ENCODE data around the gene SRRM1. TPM values are rescaled to one million over a fixed set of nuclear protein-coding genes. Genes with fewer than 3 reads are reported as not detected.

The SRRM1 gene
- total and polyA plus RNA-seq, 2 donors (not counting 3 experiments of a cell fraction or from before 2014, with no cell fraction given), result 39.7 to 163 TPM

- intact Hi-C loops (cut with micrococcal nuclease), result no loop called here
- Histone ChIP-seq H2AFZ (ENCODE audit: low read depth, low read length) (no peak overlapping the region), H3K4me2 (ENCODE audit: insufficient read depth, low read length) (no peak overlapping the region), H3K27me3 (ENCODE audit: control insufficient read depth in 2 of 2, insufficient read depth in 2 of 2, low read length in 2 of 2) (no peaks in the 10 kb centered on the region), H3K79me2 (ENCODE audit: control insufficient read depth, insufficient read depth, low read length) (no peaks in the 10 kb centered on the region), H3K36me3 (ENCODE audit: control insufficient read depth in 2 of 2, extremely low read depth in 1 of 2, insufficient read depth in 2 of 2, low read length in 2 of 2) (no peaks in the 10 kb centered on the region), H3K9me3 (replicated peaks; ENCODE audit: control insufficient read depth, insufficient read depth, low read length) (no peaks in the 10 kb centered on the region), H4K20me1 (replicated peaks; ENCODE audit: control insufficient read depth, extremely low read depth, insufficient read depth, low read length) (no peaks in the 10 kb centered on the region), H3K4me3 (replicated peaks in 1 of 3; ENCODE audit: insufficient read depth in 1 of 3, low read depth in 1 of 3, low read length in 3 of 3) (no peak overlapping the region), H3K27ac (ENCODE audit: insufficient read depth, low read depth, low read length) (no peak overlapping the region), H3K4me1 (ENCODE audit: control insufficient read depth, extremely low read depth, insufficient read depth, low read length) (peaks cover 16% of the 10 kb centered on the region), H3K9ac (replicated peaks; ENCODE audit: extremely low read depth, insufficient read depth, low read length) (no peak overlapping the region), H3K9me1 (replicated peaks; ENCODE audit: control insufficient read depth, extremely low read depth, insufficient read depth, low read length) (no peaks in the 10 kb centered on the region)
- CTCF ChIA-PET, result interaction anchor here (1.6 to 1.7 kb wide), 2 partner anchors 14 to 30 kb away, joined by 3 to 6 read pairs; no protein-coding TSS in a partner anchor
- DNase-seq (ENCODE audit: low read depth, low spot score) (no peak), FAIRE-seq (no peak)
- no peak for TF ChIP-seq EZH2 (IDR thresholded peaks at IDR 0.05; ENCODE audit: borderline replicate concordance, low read depth, low read length, severe bottlenecking)
- TF ChIP-seq MAX (IDR thresholded peaks at IDR 0.05; ENCODE audit: insufficient read depth, insufficient read length), result no peak
- no peak for TF ChIP-seq GATA2 (IDR thresholded peaks at IDR 0.05; ENCODE audit: insufficient read depth, insufficient read length, low read depth, low read length)
- TF ChIP-seq JUN (IDR thresholded peaks at IDR 0.05; ENCODE audit: borderline replicate concordance, insufficient read depth, insufficient read length, low read depth), result no peak
- no peak for TF ChIP-seq POLR2A (IDR thresholded peaks at IDR 0.05; ENCODE audit: low read depth, low read length)
- TF ChIP-seq MYC (IDR thresholded peaks at IDR 0.05; ENCODE audit: low read depth, low read length), result no peak
- TF ChIP-seq POLR2AphosphoS5 (IDR thresholded peaks at IDR 0.05; ENCODE audit: insufficient read depth, low read depth, low read length), result no peak
- TF ChIP-seq CTCF (IDR thresholded peaks at IDR 0.05; ENCODE audit: extremely low read depth in 1 of 2, insufficient read depth in 1 of 2, low read depth in 1 of 2, low read length in 2 of 2), result no peak
- TF ChIP-seq FOS (IDR thresholded peaks at IDR 0.05; ENCODE audit: borderline replicate concordance, insufficient read depth, low read length), result no peak
- POLR2A ChIA-PET, result interaction anchor here (0.7 kb wide), 1 partner anchor 31 kb away, joined by 3 read pairs; no protein-coding TSS in a partner anchor
- dilution Hi-C loops (cut with MboI; ENCODE audit: extremely low pct_ligation_motif_present, low sequenced_read_pairs), result no loop called here
- no TSS peak for BruUV-seq (replicated peaks)
Observed at GRCh38 chr1:24717887-24718650, 75.0 kb downstream of the SRRM1 start.

Data from endothelial cell of umbilical vein (primary cell).